SHP77 treated with DMSO at 0.1 percent for 48 hours (cell line): ENCODE measurements around the gene ALDOA.
"Not testable (repeated sequence)": the region's sequence is repeated elsewhere in the genome, so short reads cannot be mapped to it uniquely, and the experiment has no call there.

Source experiments
- DNase-seq: peaks from one replicate; lab custom pipeline; 2025; lab: John Stamatoyannopoulos, UW

Gene ALDOA

GRCh38 chr16:30091474-30092372 lies 26.2 kb downstream of the ALDOA start, which contains the start of gene TBX6:
TSS of gene TBX6 (minus strand) at chr16:30091924. CDS start at chr16:30091193, 731 bp downstream.
- DNase-seq: peak; percentile 90

DNA sequence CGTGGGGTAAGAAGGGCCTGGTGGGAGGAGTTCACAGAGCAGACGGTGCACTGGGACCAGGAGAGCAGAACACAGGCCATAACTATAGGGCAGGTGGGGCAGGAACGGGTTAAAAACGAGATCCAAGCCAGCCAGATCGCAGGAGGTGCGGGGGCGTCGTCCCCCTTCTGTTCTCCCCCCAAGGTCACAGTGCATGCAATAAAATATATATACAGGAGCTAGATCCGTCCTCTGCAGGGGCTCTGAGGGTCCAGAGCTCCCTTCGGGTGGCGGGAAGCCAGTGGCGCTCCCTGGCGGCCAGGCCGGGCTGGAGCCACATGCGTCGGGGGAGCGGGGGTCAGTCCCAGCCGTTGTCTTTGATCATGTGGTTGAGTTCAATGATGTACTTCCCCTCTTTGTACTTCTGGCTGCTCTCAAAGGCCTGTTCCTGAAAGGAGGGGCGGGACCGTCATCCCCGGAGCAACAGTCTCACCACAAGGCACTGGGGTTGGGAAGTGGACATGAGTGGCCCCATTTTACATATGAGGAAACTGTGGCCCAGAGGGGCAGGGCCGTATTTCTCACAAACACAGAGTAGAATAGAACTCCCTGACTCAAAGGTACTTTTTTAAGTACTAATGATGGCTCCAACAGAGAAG lies 26.9 kb downstream of the ALDOA start:
- peak; percentile 93 for DNase-seq

- DNase-seq: no peak
Observed at GRCh38 chr16:30094541-30095165, 29.1 kb downstream of the ALDOA start.

- DNase-seq: no peak
Observed at GRCh38 chr16:30095166-30096078, 29.9 kb downstream of the ALDOA start.

DNA sequence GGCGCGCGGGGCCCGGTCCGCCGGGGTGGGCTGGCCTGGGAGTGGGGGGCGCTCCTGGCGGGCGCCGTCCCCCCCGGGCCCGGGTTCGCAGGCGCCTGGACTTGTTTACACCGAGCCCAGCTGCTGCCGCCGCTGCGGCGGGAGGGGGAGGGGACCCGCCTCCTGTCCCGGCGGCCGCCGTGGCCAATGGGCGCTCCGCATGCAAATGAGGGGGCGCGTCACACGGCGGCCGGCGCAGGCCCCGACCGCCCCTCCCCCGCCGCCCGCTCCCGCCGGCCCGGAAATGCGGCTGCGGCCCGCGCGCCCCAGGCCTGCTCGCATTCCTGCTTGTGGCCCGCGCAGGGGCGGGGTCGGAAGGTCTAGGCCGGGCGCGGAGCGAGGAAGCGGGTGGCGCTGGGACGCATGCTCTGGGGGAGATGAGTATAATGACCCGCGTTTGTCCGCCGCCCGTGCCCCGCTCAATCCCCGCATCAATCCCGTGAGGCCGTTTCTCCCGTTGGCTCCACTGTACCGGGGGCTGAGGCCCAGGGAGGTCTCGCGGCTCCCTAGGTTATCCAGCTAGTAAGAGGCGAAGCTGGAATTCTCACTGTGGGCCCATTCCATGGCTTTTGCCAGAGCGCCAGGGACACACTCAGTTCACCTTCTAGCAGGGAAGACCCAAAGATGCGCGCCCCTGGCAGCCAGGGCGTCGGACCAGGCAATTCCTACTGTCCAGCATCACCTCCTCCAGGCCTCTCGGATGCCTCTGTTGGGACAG lies 30.7 kb downstream of the ALDOA start, which contains the start of gene YPEL3:
YPEL3 (minus strand) TSS at position 109 of the 757 bp plus-strand sequence. CDS start 731 bp downstream, outside the sequence.
- peak; percentile 68 for DNase-seq

DNA sequence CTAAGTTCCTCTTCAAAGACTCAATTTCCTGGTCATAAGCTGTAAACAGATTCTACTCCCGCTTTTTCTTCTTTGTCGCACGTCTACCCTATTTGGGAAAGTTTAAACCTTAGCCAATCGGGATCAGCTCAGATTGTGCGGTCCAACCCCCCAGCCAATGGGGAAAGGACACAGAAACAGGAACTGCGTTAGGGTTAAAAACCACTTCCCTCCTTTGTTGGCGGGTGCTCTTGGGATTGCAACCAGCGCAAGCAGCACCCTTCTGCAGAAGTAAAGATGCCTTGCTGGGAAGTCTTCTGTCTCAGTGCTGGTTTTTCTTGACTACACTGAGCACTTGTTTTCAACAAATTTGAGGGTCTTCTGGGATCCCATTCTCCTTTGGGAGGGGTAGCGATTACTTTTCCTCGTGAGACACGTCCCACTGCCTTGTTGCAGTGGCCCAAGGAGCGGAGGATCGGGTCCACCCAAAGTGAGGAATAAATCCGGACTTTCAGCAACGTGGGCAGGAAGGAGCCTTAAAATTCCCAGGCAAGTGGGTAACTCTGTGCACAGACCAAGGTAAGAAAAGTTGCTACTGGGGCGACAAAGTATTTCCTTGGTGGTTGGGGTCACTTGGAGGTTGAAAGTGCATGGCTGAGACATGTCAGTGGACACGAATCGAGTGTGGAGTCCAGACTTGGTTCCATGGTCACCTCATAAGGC lies 31.5 kb downstream of the ALDOA start:
- DNase-seq: no peak

GRCh38 chr16:30104090-30104489 lies 38.5 kb downstream of the ALDOA start:
- DNase-seq: no peak

DNA sequence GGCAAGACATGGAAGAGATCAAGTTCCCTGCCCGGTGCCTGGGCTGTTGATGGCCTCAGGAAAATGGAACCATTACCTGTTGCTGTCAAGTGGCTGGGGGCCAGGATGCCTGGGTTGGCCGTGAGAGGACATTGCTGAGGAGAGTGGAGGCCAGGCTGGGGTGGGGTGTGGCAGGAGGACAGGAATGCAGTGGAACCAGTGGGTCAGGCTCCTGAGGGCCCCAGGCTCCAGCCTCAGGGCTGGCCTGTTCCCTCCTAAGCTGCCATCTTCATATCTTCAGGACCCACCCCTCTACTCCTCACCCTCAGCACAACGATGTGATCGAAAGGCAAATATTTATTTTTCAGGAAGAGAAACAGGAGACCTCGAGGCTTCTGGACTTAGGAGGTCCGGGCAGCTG lies 38.9 kb downstream of the ALDOA start:
- no peak for DNase-seq

GRCh38 chr16:30108059-30108850 lies 42.7 kb downstream of the ALDOA start:
- no peak for DNase-seq

DNA sequence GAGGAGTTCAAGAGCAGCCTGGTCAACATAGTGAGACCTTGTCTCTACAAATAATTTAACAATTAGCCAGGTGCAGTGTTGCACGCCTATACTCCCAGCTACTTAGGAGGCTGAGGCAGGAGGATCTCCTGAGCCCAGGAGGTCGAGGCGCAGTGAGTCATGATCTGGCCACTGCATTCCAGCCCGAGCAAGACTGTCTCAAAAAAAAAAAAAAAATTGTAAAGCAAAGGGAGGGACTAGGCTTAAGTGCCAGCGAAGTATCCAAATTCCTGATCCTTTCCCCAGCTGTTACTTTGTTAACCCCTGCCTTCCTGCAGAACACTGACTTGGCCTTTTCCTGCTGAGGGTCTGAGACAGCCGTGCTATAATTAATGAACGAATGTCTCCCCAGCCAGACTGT lies 45.1 kb downstream of the ALDOA start:
- no peak for DNase-seq

DNA sequence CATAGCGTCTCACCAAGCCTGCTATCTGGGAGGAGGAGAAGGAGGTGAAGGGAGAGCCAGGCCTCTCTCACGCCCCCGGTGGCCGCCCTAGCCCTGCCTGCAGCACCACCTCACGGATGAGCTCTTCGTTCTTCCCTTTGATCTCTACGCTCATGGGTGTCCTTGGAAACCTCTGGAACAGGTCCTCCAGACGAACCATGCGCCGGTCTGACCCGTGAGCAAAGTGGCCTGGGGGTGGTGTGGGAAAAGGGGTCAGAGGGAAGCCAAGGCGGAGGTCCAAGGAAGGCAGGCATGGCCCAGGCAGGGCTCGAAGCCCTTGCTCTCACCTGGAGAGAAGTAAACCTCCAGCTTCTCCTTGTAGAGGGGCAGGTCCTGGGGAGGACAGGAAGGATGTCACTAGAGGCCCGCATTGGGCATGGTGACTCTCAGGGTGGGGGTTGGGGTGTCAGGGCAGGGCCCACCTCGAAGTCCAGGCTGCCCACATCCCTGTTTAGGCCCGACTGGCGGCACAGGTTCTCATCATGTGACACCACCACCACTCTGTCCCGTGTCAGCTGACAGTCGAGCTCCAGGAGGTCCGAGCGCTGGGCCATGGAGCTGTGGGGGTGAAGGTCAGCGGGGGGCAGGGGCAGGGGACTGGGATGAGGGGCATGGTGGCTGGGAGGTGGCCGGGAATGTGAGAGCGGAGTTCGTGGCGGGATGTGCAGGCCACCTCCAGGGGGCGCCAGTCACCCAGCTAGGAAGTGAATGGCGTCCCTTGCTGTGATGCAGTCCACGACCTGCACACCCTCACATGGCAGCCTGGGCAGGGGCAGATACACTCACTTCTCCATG lies 46.9 kb downstream of the ALDOA start:
- peak; percentile 39 for DNase-seq

GRCh38 chr16:30113031-30113710 lies 47.6 kb downstream of the ALDOA start, which contains the start of gene GDPD3:
TSS of gene GDPD3 (minus strand) at chr16:30113537. CDS start at chr16:30113478, 59 bp downstream.
- no peak for DNase-seq

DNA sequence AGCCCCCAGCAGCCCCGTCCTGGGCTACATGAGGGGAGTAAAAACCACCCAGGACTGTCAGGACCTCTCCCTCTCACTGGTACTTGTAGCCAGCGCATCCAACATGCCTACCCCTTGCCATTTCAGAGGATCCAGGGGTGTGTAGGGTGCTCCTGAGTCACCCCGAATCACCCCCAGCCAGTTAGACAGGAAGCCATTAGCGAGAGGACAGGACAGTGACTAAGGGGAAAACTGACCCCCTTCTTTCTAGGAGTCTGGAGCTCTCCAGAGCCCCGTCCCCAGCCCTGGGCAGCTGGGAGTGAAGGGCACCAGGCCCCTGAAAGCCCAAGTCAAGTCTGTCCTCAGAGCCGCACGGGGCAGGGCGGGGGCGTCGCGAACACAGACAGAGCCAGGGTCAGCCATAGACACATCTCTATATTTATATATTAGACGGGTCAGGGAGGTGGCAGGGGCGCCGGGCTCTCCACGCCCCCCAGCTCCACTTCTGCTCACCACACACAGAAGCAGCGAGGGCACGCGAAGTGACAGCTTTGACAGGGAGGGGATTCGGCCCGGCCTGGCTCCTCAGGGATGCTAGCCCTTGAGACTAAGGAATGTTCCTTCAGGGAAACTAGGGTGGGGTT lies 48.3 kb downstream of the ALDOA start:
- DNase-seq: no peak

DNA sequence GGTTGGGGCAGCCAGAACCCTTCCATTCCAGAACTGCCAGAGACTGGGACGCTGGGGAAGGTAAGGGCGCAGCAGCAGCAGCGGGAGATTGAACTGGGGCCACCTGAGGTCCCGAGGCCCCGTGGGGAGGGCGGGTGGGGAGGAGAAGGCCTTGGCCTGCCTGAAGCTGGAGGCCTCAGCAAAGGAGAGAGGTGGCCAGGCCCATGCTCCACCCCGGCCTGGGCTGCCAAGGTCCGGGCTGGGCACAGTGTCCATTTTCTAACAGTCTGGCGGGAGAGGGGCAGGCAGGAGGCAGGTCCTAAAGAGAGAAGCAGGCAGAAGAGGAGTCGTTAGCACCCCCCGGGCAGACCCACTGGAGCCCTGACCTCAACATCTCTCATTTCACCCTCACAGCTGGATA lies 48.9 kb downstream of the ALDOA start:
- no peak for DNase-seq

- DNase-seq: not testable (repeated sequence)
Observed at GRCh38 chr16:30114833-30115232, 49.3 kb downstream of the ALDOA start.

GRCh38 chr16:30115238-30115637 lies 49.7 kb downstream of the ALDOA start:
- DNase-seq: no peak
